ENCODE data around the gene GATB. TPM values are rescaled to one million over a fixed set of nuclear protein-coding genes. Genes with fewer than 3 reads are reported as not detected.

GATB gene
- total RNA-seq, 4 donors from 2014 or later: 34.3 to 66.3 (median 47.2) TPM

- H3K36me3 ChIP-seq: no peaks in the 10 kb centered on the region
- 100% methylated on average over 1 of the region's 1 CpG for WGBS
- no peak for DNase-seq (ENCODE audit: low spot score in 2 of 2)
- TF ChIP-seq EP300 (IDR thresholded peaks at IDR 0.05) (no peak), POLR2AphosphoS5 (IDR thresholded peaks at IDR 0.05) (no peak), POLR2A (IDR thresholded peaks at IDR 0.05) (no peak), CTCF (IDR thresholded peaks at IDR 0.05) (no peak)
- no peaks in the 10 kb centered on the region for H3K27me3 ChIP-seq
- peaks cover 12% of the 10 kb centered on the region for H3K4me1 ChIP-seq
- no peak overlapping the region for H3K4me3 ChIP-seq
- H3K9me3 ChIP-seq: no peaks in the 10 kb centered on the region
- H3K27ac ChIP-seq: no peak overlapping the region
These were observed 33.4 kb downstream of the GATB start for GRCh38 chr4:151727365-151727764.

GRCh38 chr4:151725087-151725486 lies 35.7 kb downstream of the GATB start:
- no peaks in the 10 kb centered on the region for H3K36me3 ChIP-seq
- H3K9me3 ChIP-seq: no peaks in the 10 kb centered on the region
- WGBS: 87% methylated on average over 2 of the region's 2 CpGs
- TF ChIP-seq POLR2AphosphoS5 (IDR thresholded peaks at IDR 0.05) (no peak), EP300 (IDR thresholded peaks at IDR 0.05) (no peak), POLR2A (IDR thresholded peaks at IDR 0.05) (no peak), CTCF (IDR thresholded peaks at IDR 0.05) (no peak)
- no peaks in the 10 kb centered on the region for H3K27me3 ChIP-seq
- no peak overlapping the region for H3K27ac ChIP-seq
- H3K4me3 ChIP-seq: no peak overlapping the region
- H3K4me1 ChIP-seq: peaks cover 8% of the 10 kb centered on the region
- no peak for DNase-seq (ENCODE audit: low spot score in 2 of 2)

GRCh38 chr4:151721916-151722315 lies 38.9 kb downstream of the GATB start:
- no peaks in the 10 kb centered on the region for H3K9me3 ChIP-seq
- H3K4me1 ChIP-seq: peaks cover 2% of the 10 kb centered on the region
- WGBS: 85% methylated on average over 2 of the region's 2 CpGs
- H3K27ac ChIP-seq: no peak overlapping the region
- no peak overlapping the region for H3K4me3 ChIP-seq
- no peaks in the 10 kb centered on the region for H3K27me3 ChIP-seq
- no peak for DNase-seq (ENCODE audit: low spot score in 2 of 2)
- no peaks in the 10 kb centered on the region for H3K36me3 ChIP-seq
- TF ChIP-seq EP300 (IDR thresholded peaks at IDR 0.05) (no peak), POLR2AphosphoS5 (IDR thresholded peaks at IDR 0.05) (no peak), CTCF (IDR thresholded peaks at IDR 0.05) (no peak), POLR2A (IDR thresholded peaks at IDR 0.05) (no peak)

GRCh38 chr4:151721466-151721865 lies 39.3 kb downstream of the GATB start:
- Histone ChIP-seq H3K27me3 (no peaks in the 10 kb centered on the region), H3K36me3 (no peaks in the 10 kb centered on the region), H3K4me1 (peaks cover 2% of the 10 kb centered on the region), H3K9me3 (no peaks in the 10 kb centered on the region), H3K27ac (no peak overlapping the region), H3K4me3 (no peak overlapping the region)
- TF ChIP-seq POLR2A (IDR thresholded peaks at IDR 0.05) (no peak), EP300 (IDR thresholded peaks at IDR 0.05) (no peak), CTCF (IDR thresholded peaks at IDR 0.05) (no peak), POLR2AphosphoS5 (IDR thresholded peaks at IDR 0.05) (no peak)
- DNase-seq (ENCODE audit: low spot score in 2 of 2): no peak
- WGBS: 74% methylated on average over 7 of the region's 7 CpGs

GRCh38 chr4:151719956-151720334 lies 40.9 kb downstream of the GATB start:
- TF ChIP-seq CTCF (IDR thresholded peaks at IDR 0.05) (no peak), EP300 (IDR thresholded peaks at IDR 0.05) (no peak), POLR2A (IDR thresholded peaks at IDR 0.05) (no peak), POLR2AphosphoS5 (IDR thresholded peaks at IDR 0.05) (no peak)
- H3K36me3 ChIP-seq: no peaks in the 10 kb centered on the region
- H3K27me3 ChIP-seq: no peaks in the 10 kb centered on the region
- H3K4me1 ChIP-seq: no peaks in the 10 kb centered on the region
- H3K27ac ChIP-seq: no peak overlapping the region
- WGBS: 93% methylated on average over 8 of the region's 8 CpGs
- H3K4me3 ChIP-seq: no peak overlapping the region
- no peak for DNase-seq (ENCODE audit: low spot score in 2 of 2)
- H3K9me3 ChIP-seq: no peaks in the 10 kb centered on the region
